Suprapubic skin (tissue), 4 donors: ENCODE measurements around the gene TRHDE.

Source experiments
- CTCF ChIP-seq, 2 donors: fragments of 200-600 bp in 1 of 2; fragments of 450-650 bp in 1 of 2; sonication (generic) in 1 of 2; IDR thresholded peaks; one replicate each; pipeline ENCODE4 v1.5.1; 2016 to 2019; ENCODE audit warnings: antibody characterized with exemption in 2 of 2, mild to moderate bottlenecking in 1 of 2, moderate library complexity in 1 of 2
- EP300 ChIP-seq: sonication (generic); formaldehyde crosslinking; IDR thresholded peaks from one replicate; pipeline ENCODE4 v1.6.1; 2017; ENCODE audit warnings: antibody characterized with exemption
- POLR2A ChIP-seq, 2 donors: fragments of 450-650 bp; IDR thresholded peaks; one replicate each; pipeline ENCODE4 v1.6.1; 2017; ENCODE audit warnings: antibody characterized with exemption in 2 of 2, mild to moderate bottlenecking in 2 of 2, moderate library complexity in 2 of 2
- POLR2AphosphoS5 ChIP-seq, 3 donors: sonication (generic); formaldehyde crosslinking; IDR thresholded peaks; one replicate each; pipeline ENCODE4 v1.6.1; 2017; ENCODE audit warnings: antibody characterized with exemption in 3 of 3

- TF ChIP-seq CTCF (IDR thresholded peaks at IDR 0.05) (no peak), POLR2AphosphoS5 (IDR thresholded peaks at IDR 0.05) (no peak), POLR2A (IDR thresholded peaks at IDR 0.05) (no peak), EP300 (no peak)
Observed at GRCh38 chr12:72272731-72273498, 745 bp downstream of the TRHDE start.
